Fibroblast of mammary gland (primary cell): ENCODE measurements around the gene GRB7.

Source experiments
- DNase-seq: peaks from one replicate; pipeline ENCODE4 v3.0.0-alpha.2; 2010; ENCODE audit warnings: low read depth
- H3K4me3 ChIP-seq: 2 replicates; pipeline ENCODE4 v1.5.1; 2011; ENCODE audit warnings: low read depth, mild to moderate bottlenecking, low read length, moderate library complexity; ENCODE audit not compliant: control insufficient read depth
- TF ChIP-seq, protein P1 (sequence below): conservative IDR thresholded peaks from 2 replicates; pipeline ENCODE4 v1.5.1; 2011; ENCODE audit warnings: low read depth, low read length, inconsistent platforms; ENCODE audit not compliant: control insufficient read depth, insufficient read depth

GRB7 gene

DNA sequence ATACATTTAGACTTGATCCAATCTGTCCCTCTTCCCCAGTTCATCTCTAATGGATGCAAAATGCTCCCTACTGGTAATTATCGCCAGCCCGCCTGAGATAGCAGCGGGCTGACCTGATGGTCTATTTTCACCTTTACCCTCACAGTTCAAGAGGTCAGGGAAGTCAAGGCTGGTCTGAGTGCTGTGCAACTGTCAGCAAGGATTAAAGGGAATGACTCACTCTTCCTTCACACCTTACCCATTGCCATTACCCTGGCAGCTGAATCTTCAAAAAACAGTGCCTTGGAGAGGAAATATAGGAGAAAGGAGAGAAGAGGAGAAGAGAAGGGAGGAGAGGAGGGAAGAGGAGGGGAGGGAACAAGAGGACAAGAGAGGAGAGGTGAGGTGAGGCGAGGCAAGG is 36.3 kb downstream of the GRB7 start:
- H3K4me3 ChIP-seq = no peak overlapping the region
- no peak for DNase-seq
- TF ChIP-seq, protein P1, sequence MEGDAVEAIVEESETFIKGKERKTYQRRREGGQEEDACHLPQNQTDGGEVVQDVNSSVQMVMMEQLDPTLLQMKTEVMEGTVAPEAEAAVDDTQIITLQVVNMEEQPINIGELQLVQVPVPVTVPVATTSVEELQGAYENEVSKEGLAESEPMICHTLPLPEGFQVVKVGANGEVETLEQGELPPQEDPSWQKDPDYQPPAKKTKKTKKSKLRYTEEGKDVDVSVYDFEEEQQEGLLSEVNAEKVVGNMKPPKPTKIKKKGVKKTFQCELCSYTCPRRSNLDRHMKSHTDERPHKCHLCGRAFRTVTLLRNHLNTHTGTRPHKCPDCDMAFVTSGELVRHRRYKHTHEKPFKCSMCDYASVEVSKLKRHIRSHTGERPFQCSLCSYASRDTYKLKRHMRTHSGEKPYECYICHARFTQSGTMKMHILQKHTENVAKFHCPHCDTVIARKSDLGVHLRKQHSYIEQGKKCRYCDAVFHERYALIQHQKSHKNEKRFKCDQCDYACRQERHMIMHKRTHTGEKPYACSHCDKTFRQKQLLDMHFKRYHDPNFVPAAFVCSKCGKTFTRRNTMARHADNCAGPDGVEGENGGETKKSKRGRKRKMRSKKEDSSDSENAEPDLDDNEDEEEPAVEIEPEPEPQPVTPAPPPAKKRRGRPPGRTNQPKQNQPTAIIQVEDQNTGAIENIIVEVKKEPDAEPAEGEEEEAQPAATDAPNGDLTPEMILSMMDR = no peak

DNA sequence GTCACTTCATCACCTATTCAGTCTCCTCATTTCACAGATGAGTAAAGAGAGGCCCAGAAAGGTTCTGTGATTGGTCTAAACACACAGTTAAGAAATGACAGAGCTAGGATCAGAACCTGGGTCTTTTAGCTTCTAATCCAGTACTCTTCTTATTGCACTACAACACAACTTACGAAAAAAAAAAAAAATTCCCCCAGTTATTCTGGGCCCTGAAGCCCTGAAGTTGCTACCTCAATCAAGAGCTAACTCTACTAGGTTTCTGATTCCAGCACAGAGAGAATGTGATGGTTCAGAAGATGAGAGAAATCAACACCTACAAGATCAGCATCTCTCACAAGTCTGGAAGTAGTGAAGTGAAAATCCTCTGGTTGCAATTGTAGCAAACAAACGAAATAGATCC is 37.3 kb downstream of the GRB7 start:
- TF ChIP-seq, protein P1 = no peak
- no peak for DNase-seq
- H3K4me3 ChIP-seq = no peak overlapping the region

GRCh38 chr17:39776252-39776651 is 38.5 kb downstream of the GRB7 start:
- TF ChIP-seq, protein P1 = no peak
- H3K4me3 ChIP-seq = no peak overlapping the region
- DNase-seq = no peak

- TF ChIP-seq, protein P1 = no peak
- DNase-seq = no peak
- H3K4me3 ChIP-seq = no peak overlapping the region
These were observed 40.0 kb downstream of the GRB7 start for GRCh38 chr17:39777534-39778365.

DNA sequence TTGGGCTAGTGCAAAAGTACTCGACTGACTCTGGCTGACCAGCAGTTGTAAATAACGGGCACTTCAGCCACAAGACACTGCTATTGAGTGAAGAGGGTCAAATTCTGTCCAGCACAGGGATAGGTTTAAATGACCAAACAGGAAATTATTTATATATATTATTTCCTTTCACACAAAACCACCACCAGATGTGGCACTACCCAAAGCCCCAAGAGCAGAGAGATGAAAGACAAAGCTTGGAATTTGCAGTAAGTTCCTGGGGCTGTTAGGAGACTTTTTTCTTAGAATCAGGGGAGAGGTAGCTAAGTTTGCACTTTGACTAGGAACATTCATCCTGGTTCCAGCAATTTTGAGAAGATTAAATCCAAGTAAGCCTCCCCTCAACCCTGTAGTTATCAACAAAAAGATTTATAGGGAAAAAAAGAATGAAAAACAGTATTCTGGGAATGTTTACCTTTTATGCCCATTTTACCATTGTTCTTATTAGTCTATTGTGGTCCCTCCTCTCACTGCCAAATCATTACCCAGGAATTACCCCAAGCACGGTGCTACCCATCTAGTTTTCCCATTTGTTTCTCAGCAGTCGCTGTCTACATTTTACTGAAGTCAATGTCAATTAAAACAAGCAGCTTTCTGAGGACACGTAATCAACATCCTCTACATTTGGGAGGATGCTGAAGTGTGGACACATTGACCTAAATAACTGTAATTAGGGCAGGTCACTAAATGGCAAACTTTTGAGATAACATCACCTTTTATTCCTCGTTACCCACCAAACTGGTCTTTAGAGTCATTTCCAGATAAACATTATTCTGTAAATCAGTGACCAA is 43.5 kb downstream of the GRB7 start:
- no peak overlapping the region for H3K4me3 ChIP-seq
- TF ChIP-seq, protein P1 = no peak
- no peak for DNase-seq

DNA sequence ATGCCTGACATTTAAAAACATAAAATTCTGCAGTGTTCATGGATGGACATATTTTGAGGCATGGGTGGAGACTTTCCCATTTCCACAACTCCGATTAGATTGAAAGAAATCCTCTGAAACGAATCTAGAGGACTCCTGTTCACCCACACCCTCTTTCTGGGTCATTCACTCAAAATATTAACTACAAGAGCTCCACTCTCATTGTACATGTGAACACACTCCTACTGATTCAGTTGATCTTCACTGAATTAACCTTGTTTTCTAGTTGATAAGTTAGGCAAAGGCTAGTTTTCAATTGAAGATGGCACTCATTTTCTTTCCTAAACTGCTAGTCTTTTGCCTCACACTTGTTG is 44.1 kb downstream of the GRB7 start:
- H3K4me3 ChIP-seq = no peak overlapping the region
- TF ChIP-seq, protein P1 = no peak
- no peak for DNase-seq
